Cerebellar nuclear complex (tissue), 1 donor: ENCODE measurements around the gene KCNJ8.
"Not testable (repeated sequence)": the region's sequence is repeated elsewhere in the genome, so short reads cannot be mapped to it uniquely, and the experiment has no call there.

Experiments
- DNase-seq, 2 experiments: peaks; one replicate each; lab custom pipeline; 2025; lab: John Stamatoyannopoulos, UW

The KCNJ8 gene

GRCh38 chr12:21786041-21786531, 11.6 kb upstream of the KCNJ8 start:
- DNase-seq, result no peak

DNA sequence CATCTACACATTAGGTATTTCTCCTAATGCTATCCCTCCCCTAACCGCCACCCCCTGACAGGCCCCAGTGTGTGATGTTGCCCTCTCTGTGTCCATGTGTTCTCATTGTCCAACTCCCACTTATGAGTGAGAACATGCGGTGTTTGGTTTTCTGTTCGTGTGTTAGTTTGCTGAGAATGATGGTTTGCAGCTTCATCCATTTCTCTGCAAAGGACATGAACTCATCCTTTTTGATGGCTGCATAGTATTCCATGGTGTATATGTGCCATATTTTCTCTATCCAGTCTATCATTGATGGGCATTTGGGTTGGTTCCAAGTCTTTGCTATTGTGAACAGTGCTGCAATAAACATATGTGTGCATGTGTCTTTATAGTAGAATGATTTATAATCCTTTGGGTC, 8.2 kb upstream of the KCNJ8 start:
- not testable (repeated sequence) for DNase-seq

- no peak for DNase-seq
These were observed 6.3 kb upstream of the KCNJ8 start for GRCh38 chr12:21780786-21781185.

GRCh38 chr12:21776175-21776574, 1.7 kb upstream of the KCNJ8 start:
- DNase-seq, result no peak

DNA sequence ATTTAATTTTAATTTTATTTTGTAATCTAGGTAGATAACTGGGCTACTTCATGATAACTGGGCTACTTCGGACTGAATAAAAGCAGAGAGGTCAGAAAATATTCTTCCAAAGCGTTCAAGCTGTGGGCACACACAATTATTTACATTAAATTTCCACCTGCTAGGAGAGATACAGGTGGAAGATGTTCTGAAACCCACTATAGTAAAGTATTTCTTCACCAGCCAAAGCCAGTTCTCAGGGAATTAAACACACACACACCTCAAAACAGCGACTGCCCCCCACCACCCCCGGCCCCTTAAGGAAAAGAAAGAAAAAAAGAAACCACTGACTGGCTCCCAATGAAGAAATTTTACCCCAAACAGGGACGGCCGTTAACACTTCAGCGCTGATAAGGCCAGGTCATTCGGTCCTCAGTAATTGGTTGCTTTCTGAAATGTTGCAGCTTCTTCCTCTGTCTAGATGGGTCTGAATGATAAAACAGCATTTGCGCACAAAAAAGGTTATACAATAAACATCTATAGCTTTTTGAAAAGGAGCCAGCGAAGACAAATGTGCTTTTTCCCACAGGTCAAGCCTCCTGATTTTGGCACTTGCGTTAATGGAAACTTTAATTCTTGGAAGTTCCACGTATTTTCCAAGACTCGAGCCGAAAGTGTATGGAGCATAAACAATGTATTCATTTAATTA, 771 bp upstream of the KCNJ8 start:
- no peak for DNase-seq

DNA sequence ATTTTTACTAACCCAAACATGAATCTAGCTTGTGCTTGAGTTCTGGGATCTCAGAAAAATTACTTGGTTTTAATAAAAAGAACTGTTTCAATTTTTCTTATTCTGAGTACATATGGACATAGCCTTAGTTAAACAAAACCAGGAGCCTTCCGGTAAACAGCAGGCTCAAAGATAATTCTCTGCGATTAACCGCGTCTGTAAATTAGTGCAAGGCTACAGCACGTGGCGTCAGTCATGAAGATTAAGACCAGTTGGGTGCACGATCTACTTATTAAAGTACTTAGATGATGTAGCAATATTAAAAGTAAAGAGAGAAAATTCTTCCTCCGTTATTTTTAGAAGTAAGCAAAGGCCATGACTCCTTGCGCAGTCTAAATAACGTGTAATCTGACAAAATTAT, 700 bp downstream of the KCNJ8 start:
- DNase-seq, result no peak

DNA sequence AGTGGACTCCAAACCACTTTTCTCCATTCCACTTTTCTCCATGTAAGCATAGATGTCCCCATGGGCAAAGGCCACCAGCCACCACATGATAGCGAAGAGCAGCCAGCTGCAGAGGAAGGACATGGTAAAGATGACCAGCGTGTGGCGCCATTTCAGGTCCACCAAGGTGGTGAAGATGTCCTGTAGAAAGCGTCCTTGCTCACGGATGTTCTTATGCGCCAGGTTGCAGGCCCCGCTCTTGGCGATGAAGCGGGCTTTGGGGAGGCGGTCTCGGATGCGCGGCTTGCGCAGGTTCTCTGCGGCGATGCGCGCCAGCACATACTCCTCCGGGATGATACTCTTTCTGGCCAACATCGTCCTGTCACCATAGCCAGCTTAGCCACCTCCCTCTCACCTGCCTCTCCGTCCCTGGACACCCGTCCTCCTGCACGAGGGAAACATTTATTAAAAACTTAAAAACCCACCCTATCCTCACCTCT, 1.2 kb downstream of the KCNJ8 start:
- no peak for DNase-seq

- DNase-seq, result no peak
These were observed 3.2 kb downstream of the KCNJ8 start for GRCh38 chr12:21771311-21771710.

GRCh38 chr12:21769307-21769706, 5.2 kb downstream of the KCNJ8 start:
- no peak for DNase-seq

DNA sequence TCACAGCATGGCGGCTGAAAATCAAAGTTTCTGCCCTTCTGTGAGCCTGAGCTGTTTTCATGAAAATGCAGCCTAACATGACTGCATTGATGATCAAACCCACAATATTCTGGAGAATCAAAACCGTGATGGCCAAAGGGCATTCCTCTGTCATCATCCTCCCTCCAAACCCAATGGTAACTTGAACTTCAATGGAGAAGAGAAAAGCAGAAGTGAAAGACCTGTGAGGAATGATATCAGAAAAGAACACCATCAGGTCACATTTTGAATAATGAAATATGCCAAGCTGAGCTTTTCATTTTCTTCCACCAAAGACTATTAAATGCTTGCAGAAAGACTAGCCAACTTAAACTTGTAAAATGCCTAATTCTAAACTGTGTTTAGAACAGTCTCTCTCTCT, 8.1 kb downstream of the KCNJ8 start:
- no peak for DNase-seq

DNA sequence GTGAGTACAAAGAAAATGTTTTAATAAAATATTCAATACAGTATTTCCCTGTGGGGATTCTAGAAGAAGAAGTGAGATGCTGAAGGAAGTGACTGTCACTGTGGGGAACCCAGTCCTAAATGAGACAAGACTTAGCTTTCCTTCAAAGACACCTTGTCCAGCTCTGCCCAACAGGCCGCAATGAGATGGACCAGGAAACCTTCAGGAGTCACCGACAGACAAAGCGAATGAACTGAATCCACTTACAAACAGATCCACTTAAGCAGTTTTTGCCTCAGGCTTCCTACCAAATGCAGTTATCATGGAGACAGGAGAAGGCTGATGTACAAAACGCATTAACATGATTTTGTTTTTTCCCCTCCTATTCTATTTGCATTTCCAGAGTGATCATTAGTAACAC, 9.6 kb downstream of the KCNJ8 start:
- DNase-seq, result no peak

DNA sequence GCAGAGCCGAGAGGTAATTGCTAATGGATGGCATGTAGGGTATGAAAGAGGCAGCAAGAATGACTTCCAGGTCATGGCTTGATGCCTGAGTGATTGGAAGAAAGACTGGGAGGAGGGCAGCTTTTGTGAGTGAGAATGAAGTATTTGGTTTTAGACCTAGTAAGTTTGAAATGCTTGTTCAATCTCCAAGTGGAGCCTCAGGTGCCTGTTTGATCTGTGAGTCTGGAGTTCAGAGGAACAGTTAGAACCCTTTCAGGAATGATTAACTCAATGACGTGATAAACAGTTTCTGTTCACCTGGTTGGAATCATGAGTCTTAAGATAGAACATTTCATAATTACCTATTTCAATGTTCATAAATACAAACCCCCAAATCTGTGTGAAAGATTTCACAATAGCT, 10.4 kb downstream of the KCNJ8 start:
- DNase-seq, result no peak

DNA sequence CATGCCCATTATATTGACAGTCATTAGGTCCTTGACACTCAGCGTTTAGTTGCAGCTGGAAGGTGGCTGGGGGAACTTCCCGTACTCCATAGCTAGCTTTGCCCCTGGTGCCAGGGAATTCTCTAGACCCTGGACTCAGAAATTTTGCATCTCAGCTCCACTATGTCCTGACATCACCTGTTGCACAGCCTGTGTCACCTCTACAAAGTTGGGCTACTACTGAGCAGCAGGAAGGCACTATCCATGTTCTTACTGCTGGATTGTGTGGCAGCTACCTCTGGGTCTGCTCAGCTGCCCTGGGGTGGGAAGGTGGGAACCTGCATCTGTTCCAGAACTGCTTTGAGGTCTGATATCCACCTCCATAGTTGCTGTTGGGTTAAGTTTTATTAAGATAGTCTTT, 11.0 kb downstream of the KCNJ8 start:
- DNase-seq, result no peak

GRCh38 chr12:21759737-21760136, 14.8 kb downstream of the KCNJ8 start:
- no peak for DNase-seq

DNA sequence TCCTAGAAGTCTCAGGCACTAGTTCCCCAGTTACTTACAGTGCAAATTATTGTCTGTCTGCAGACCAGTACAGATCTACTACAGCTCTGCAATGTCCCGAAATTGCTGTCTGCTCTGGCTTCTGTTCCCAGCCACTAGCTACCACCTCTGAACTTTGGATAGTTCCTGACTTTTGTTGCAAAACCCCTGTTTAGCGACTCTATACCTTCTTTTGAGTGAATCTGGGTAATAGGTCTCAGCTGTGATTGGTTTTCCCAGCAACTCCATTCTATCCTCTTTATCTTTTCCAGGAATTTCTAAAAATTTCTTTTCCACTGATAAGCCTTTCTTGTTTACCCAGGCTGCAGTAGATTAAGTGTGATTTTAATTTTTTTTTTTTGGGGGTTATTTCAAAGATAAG, 16.8 kb downstream of the KCNJ8 start:
- DNase-seq, result no peak

GRCh38 chr12:21756699-21757098, 17.8 kb downstream of the KCNJ8 start:
- DNase-seq, result no peak

- DNase-seq, result no peak
These were observed 23.0 kb downstream of the KCNJ8 start for GRCh38 chr12:21751517-21751916.

- DNase-seq, result no peak
These were observed 29.2 kb downstream of the KCNJ8 start for GRCh38 chr12:21745258-21745657.

- DNase-seq, result no peak
These were observed 43.4 kb downstream of the KCNJ8 start for GRCh38 chr12:21731144-21731543.

DNA sequence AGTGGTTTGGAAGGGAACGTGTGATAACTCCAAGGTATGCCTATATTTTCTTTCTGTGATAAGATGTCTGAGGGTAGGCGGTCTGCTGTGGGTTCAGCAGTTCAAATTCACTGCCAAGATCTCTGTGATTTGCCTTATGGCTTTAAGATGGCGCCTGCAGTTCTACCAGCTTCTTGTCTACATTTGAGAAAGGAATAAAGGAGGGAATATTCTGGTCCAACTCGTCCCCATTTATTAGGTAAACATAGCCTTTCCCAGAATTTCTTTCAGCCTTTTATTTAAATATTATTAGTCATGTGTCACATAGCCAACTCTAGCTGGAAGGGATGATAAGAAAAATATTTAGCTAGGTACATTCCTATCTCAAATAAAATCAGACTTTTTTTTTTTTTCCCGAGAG, 48.8 kb downstream of the KCNJ8 start:
- DNase-seq, result no peak

DNA sequence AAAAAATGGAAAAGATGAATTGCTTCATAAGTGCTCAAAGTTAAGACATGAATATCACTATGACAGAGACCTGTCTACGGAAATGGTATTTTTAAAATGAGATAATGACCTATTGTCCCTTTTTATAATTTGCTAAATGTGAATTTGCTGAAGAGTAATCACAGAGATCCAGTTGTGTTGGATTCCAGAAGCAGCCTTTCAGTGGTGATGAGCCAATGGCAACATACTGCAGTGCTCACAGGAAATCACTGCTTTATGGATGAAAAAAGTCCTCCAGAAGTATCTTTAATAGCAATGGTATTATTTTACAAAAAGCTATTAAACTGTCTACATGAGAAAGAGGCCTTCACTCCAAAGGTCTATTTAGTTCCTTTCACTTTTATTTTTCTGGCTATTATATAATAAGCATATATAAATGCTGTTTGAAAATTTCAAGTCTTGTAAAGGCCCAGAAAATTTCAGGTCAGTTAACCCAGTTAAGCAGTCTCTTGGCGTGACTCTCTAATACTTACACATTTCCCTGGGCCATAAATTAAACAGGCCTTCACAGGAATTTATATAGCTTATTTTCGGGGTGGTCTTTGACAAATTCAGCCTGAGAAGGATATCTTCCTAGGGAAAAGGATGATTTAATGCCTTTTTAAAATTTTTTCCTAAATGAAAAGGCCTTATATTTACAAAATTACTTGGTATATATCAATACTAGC, 55.4 kb downstream of the KCNJ8 start:
- no peak for DNase-seq

DNA sequence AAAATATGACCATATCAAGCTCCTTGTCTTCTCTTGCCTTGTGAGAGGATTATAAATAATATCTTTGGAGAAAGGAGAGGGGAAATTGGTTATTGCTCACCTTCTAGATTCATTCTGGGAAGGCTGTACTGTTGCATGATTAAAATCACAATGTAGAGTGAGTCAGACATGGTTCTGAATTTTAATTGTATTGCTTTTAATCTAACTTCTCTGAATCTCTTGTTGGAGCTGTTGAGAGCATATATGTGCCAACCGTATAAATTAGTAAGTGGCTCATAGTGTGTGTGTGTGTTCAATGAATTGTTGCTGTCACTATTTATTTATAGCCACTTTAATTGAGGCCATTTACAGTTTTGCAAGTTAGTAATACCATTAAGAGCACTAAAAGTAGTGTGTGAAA, 56.1 kb downstream of the KCNJ8 start:
- no peak for DNase-seq

- no peak for DNase-seq
These were observed 56.7 kb downstream of the KCNJ8 start for GRCh38 chr12:21717767-21718166.

GRCh38 chr12:21715386-21715785, 59.1 kb downstream of the KCNJ8 start:
- DNase-seq, result no peak
